ENCODE results near the gene FAM168B.

Gene FAM168B

GRCh38 chr2:131125195-131125757 lies 32.0 kb upstream of the FAM168B start:
- Histone ChIP-seq H3K4ac (ENCODE audit: low read depth, low read length) (no peak overlapping the region), H3K27ac (ENCODE audit: low read depth, low read length) (no peak overlapping the region), H3K79me2 (ENCODE audit: control insufficient read depth, insufficient read depth, low read length, poor library complexity) (peaks cover 3% of the 10 kb centered on the region), H3K27me3 (ENCODE audit: insufficient read depth, low read length) (no peaks in the 10 kb centered on the region), H4K91ac (ENCODE audit: low read depth, low read length) (no peak overlapping the region), H3K4me2 (ENCODE audit: low read length) (no peak overlapping the region), H3K4me3 (ENCODE audit: low read depth, low read length) (no peak overlapping the region), H4K8ac (ENCODE audit: low read depth, low read length) (no peak overlapping the region), H2BK12ac (ENCODE audit: low read length) (no peak overlapping the region), H3K18ac (ENCODE audit: low read length) (no peak overlapping the region), H3K9me3 (ENCODE audit: insufficient read depth, low read depth, low read length) (no peaks in the 10 kb centered on the region), H2BK5ac (ENCODE audit: low read depth, low read length, poor library complexity) (no peak overlapping the region), H2AFZ (ENCODE audit: insufficient read depth, low read length, poor library complexity) (no peak overlapping the region), H3K4me1 (ENCODE audit: control insufficient read depth in 1 of 2, insufficient read depth in 2 of 2, low read length in 2 of 2) (peaks cover 3 to 6% of the 10 kb centered on the region in 2 experiments), H4K12ac (ENCODE audit: low read depth, low read length) (no peak overlapping the region), H2AK5ac (ENCODE audit: low read length) (no peak overlapping the region), H3K36me3 (ENCODE audit: control insufficient read depth in 1 of 2, insufficient read depth in 2 of 2, low read length in 2 of 2) (peaks cover 19 to 34% of the 10 kb centered on the region in 2 experiments), H3K9ac (ENCODE audit: low read length) (no peak overlapping the region), H2BK120ac (ENCODE audit: insufficient read depth, low read length, poor library complexity) (no peak overlapping the region), H3K14ac (ENCODE audit: low read length) (no peak overlapping the region), H3K23ac (ENCODE audit: low read length) (no peak overlapping the region), H3K79me1 (ENCODE audit: low read length) (peaks cover 2% of the 10 kb centered on the region)
- no peak for DNase-seq
- WGBS (ENCODE audit: extremely low coverage, insufficient coverage, insufficient read length) = no CpG with 5 or more reads among the region's 7 CpGs

- Histone ChIP-seq H3K27me3 (ENCODE audit: insufficient read depth, low read length) (no peaks in the 10 kb centered on the region), H3K18ac (ENCODE audit: low read length) (no peak overlapping the region), H3K14ac (ENCODE audit: low read length) (no peak overlapping the region), H3K9ac (ENCODE audit: low read length) (no peak overlapping the region), H3K4me3 (ENCODE audit: low read depth, low read length) (no peak overlapping the region), H3K79me2 (ENCODE audit: control insufficient read depth, insufficient read depth, low read length, poor library complexity) (peaks cover 3% of the 10 kb centered on the region), H3K27ac (ENCODE audit: low read depth, low read length) (no peak overlapping the region), H3K36me3 (ENCODE audit: control insufficient read depth in 1 of 2, insufficient read depth in 2 of 2, low read length in 2 of 2) (peaks cover 17 to 31% of the 10 kb centered on the region in 2 experiments), H3K9me3 (ENCODE audit: insufficient read depth, low read depth, low read length) (no peaks in the 10 kb centered on the region), H3K4ac (ENCODE audit: low read depth, low read length) (no peak overlapping the region), H2AK5ac (ENCODE audit: low read length) (no peak overlapping the region), H2AFZ (ENCODE audit: insufficient read depth, low read length, poor library complexity) (no peak overlapping the region), H4K12ac (ENCODE audit: low read depth, low read length) (no peak overlapping the region), H2BK12ac (ENCODE audit: low read length) (no peak overlapping the region), H4K8ac (ENCODE audit: low read depth, low read length) (no peak overlapping the region), H3K79me1 (ENCODE audit: low read length) (no peaks in the 10 kb centered on the region), H2BK120ac (ENCODE audit: insufficient read depth, low read length, poor library complexity) (no peak overlapping the region), H3K4me1 (ENCODE audit: control insufficient read depth in 1 of 2, insufficient read depth in 2 of 2, low read length in 2 of 2) (peaks cover 0 to 2% of the 10 kb centered on the region in 2 experiments), H3K4me2 (ENCODE audit: low read length) (no peak overlapping the region), H2BK5ac (ENCODE audit: low read depth, low read length, poor library complexity) (no peak overlapping the region), H3K23ac (ENCODE audit: low read length) (no peak overlapping the region), H4K91ac (ENCODE audit: low read depth, low read length) (no peak overlapping the region)
- DNase-seq = no peak
- no CpG with 5 or more reads among the region's 3 CpGs for WGBS (ENCODE audit: extremely low coverage, insufficient coverage, insufficient read length)
Measured at GRCh38 chr2:131123192-131123591, 29.9 kb upstream of the FAM168B start.

GRCh38 chr2:131122496-131122895 lies 29.2 kb upstream of the FAM168B start:
- H3K9ac ChIP-seq (ENCODE audit: low read length) = no peak overlapping the region
- no peak for DNase-seq
- H3K4me2 ChIP-seq (ENCODE audit: low read length) = no peak overlapping the region
- H4K8ac ChIP-seq (ENCODE audit: low read depth, low read length) = no peak overlapping the region
- no peak overlapping the region for H3K23ac ChIP-seq (ENCODE audit: low read length)
- H3K4me1 ChIP-seq (ENCODE audit: control insufficient read depth in 1 of 2, insufficient read depth in 2 of 2, low read length in 2 of 2) = peaks cover 0 to 2% of the 10 kb centered on the region in 2 experiments
- no peak overlapping the region for H4K91ac ChIP-seq (ENCODE audit: low read depth, low read length)
- H3K79me2 ChIP-seq (ENCODE audit: control insufficient read depth, insufficient read depth, low read length, poor library complexity) = peaks cover 5% of the 10 kb centered on the region
- H4K12ac ChIP-seq (ENCODE audit: low read depth, low read length) = no peak overlapping the region
- no peak overlapping the region for H3K14ac ChIP-seq (ENCODE audit: low read length)
- no CpG with 5 or more reads among the region's 4 CpGs for WGBS (ENCODE audit: extremely low coverage, insufficient coverage, insufficient read length)
- no peaks in the 10 kb centered on the region for H3K79me1 ChIP-seq (ENCODE audit: low read length)
- no peak overlapping the region for H3K27ac ChIP-seq (ENCODE audit: low read depth, low read length)
- H2BK12ac ChIP-seq (ENCODE audit: low read length) = no peak overlapping the region
- peaks cover 17 to 27% of the 10 kb centered on the region in 2 experiments for H3K36me3 ChIP-seq (ENCODE audit: control insufficient read depth in 1 of 2, insufficient read depth in 2 of 2, low read length in 2 of 2)
- H3K9me3 ChIP-seq (ENCODE audit: insufficient read depth, low read depth, low read length) = no peaks in the 10 kb centered on the region
- no peak overlapping the region for H2BK5ac ChIP-seq (ENCODE audit: low read depth, low read length, poor library complexity)
- H3K18ac ChIP-seq (ENCODE audit: low read length) = no peak overlapping the region
- H2AFZ ChIP-seq (ENCODE audit: insufficient read depth, low read length, poor library complexity) = no peak overlapping the region
- no peak overlapping the region for H3K4me3 ChIP-seq (ENCODE audit: low read depth, low read length)
- H2AK5ac ChIP-seq (ENCODE audit: low read length) = no peak overlapping the region
- no peak overlapping the region for H3K4ac ChIP-seq (ENCODE audit: low read depth, low read length)
- H3K27me3 ChIP-seq (ENCODE audit: insufficient read depth, low read length) = no peaks in the 10 kb centered on the region
- H2BK120ac ChIP-seq (ENCODE audit: insufficient read depth, low read length, poor library complexity) = no peak overlapping the region

GRCh38 chr2:131121464-131121863 lies 28.2 kb upstream of the FAM168B start:
- Histone ChIP-seq H4K91ac (ENCODE audit: low read depth, low read length) (no peak overlapping the region), H3K4me2 (ENCODE audit: low read length) (no peak overlapping the region), H3K4me1 (ENCODE audit: control insufficient read depth in 1 of 2, insufficient read depth in 2 of 2, low read length in 2 of 2) (peaks cover 0 to 5% of the 10 kb centered on the region in 2 experiments), H3K79me2 (ENCODE audit: control insufficient read depth, insufficient read depth, low read length, poor library complexity) (peaks cover 8% of the 10 kb centered on the region), H3K4ac (ENCODE audit: low read depth, low read length) (peak overlapping the region; percentile 56), H3K27me3 (ENCODE audit: insufficient read depth, low read length) (no peaks in the 10 kb centered on the region), H3K9ac (ENCODE audit: low read length) (no peak overlapping the region), H3K27ac (ENCODE audit: low read depth, low read length) (no peak overlapping the region), H3K4me3 (ENCODE audit: low read depth, low read length) (no peak overlapping the region), H3K23ac (ENCODE audit: low read length) (no peak overlapping the region), H3K18ac (ENCODE audit: low read length) (no peak overlapping the region), H2BK120ac (ENCODE audit: insufficient read depth, low read length, poor library complexity) (no peak overlapping the region), H2BK12ac (ENCODE audit: low read length) (no peak overlapping the region), H2AK5ac (ENCODE audit: low read length) (no peak overlapping the region), H2BK5ac (ENCODE audit: low read depth, low read length, poor library complexity) (no peak overlapping the region), H4K12ac (ENCODE audit: low read depth, low read length) (no peak overlapping the region), H3K9me3 (ENCODE audit: insufficient read depth, low read depth, low read length) (no peaks in the 10 kb centered on the region), H3K36me3 (ENCODE audit: control insufficient read depth in 1 of 2, insufficient read depth in 2 of 2, low read length in 2 of 2) (peaks cover 18 to 22% of the 10 kb centered on the region in 2 experiments), H3K79me1 (ENCODE audit: low read length) (no peaks in the 10 kb centered on the region), H3K14ac (ENCODE audit: low read length) (no peak overlapping the region), H2AFZ (ENCODE audit: insufficient read depth, low read length, poor library complexity) (no peak overlapping the region), H4K8ac (ENCODE audit: low read depth, low read length) (no peak overlapping the region)
- WGBS (ENCODE audit: extremely low coverage, insufficient coverage, insufficient read length) = no CpG with 5 or more reads among the region's 4 CpGs
- no peak for DNase-seq

Measured in trophoblast cell (in vitro differentiated cells and primary cell).